ENCODE measurements around the gene TUBB4B. TPM values are rescaled to one million over a fixed set of nuclear protein-coding genes. Genes with fewer than 3 reads are reported as not detected.

TUBB4B gene
- total RNA-seq, 1 donor from 2014 or later = 192 TPM

DNA sequence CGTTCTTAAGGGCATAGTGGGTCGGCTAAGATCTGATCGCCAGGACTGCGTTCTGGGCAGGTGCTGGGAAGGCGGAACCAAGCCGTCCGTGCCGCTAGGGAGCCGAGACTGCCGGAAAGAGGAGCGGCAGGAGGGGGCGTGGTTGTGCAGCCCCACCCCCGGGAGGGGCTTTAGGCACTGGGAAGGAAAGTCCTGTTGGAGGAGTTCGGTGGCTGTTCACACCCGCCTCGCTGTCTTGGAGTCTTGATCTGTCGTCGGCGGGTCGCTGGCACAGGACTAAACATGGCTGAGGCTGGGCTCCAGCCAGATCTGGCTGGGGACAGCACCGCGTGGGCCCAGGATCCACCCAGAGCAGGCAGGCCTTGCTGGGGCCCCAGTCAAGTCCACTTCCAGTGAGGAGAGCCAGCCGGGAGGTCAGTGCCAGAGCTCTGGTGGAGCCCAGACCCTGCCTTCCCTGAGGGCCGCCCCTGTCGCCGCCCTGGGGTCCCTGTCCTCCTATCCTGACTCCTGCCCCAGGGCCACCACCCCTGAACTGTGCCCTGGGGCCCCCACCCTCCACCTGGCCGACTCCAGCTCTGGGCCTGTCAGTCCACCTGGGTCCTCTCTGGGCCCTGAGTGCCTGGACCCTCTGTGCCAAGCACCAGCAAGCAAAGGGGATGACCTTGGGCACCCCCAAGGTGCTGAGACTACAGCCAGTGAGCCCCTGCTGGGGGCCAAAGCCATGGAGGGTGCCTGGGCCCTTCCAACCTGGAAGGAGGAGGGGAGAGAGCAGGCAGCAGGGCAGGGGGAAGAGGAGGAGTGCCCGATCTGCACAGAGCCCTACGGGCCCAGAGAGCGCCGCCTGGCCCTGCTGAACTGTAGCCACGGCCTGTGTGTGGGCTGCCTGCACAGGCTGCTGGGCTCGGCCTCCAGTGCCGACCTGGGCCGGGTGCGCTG is 23.5 kb upstream of the TUBB4B start:
- H3K4me3 Mint-ChIP-seq (ENCODE audit: unreplicated experiment) = no peak overlapping the region
- H3K4me1 Mint-ChIP-seq (ENCODE audit: low read depth, unreplicated experiment) = peaks cover 4% of the 10 kb centered on the region
- no peak for DNase-seq
- peaks cover 8% of the 10 kb centered on the region for H3K9me3 Mint-ChIP-seq (ENCODE audit: unreplicated experiment)
- no peaks in the 10 kb centered on the region for H3K36me3 Mint-ChIP-seq (ENCODE audit: unreplicated experiment)
- peaks cover 7% of the 10 kb centered on the region for H3K27me3 Mint-ChIP-seq (ENCODE audit: unreplicated experiment)
- H3K27ac Mint-ChIP-seq (ENCODE audit: unreplicated experiment) = no peak overlapping the region
- TF ChIP-seq, protein P1, sequence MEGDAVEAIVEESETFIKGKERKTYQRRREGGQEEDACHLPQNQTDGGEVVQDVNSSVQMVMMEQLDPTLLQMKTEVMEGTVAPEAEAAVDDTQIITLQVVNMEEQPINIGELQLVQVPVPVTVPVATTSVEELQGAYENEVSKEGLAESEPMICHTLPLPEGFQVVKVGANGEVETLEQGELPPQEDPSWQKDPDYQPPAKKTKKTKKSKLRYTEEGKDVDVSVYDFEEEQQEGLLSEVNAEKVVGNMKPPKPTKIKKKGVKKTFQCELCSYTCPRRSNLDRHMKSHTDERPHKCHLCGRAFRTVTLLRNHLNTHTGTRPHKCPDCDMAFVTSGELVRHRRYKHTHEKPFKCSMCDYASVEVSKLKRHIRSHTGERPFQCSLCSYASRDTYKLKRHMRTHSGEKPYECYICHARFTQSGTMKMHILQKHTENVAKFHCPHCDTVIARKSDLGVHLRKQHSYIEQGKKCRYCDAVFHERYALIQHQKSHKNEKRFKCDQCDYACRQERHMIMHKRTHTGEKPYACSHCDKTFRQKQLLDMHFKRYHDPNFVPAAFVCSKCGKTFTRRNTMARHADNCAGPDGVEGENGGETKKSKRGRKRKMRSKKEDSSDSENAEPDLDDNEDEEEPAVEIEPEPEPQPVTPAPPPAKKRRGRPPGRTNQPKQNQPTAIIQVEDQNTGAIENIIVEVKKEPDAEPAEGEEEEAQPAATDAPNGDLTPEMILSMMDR (IDR thresholded peaks at IDR 0.05; ENCODE audit: partially characterized antibody, unreplicated experiment) = no peak

DNA sequence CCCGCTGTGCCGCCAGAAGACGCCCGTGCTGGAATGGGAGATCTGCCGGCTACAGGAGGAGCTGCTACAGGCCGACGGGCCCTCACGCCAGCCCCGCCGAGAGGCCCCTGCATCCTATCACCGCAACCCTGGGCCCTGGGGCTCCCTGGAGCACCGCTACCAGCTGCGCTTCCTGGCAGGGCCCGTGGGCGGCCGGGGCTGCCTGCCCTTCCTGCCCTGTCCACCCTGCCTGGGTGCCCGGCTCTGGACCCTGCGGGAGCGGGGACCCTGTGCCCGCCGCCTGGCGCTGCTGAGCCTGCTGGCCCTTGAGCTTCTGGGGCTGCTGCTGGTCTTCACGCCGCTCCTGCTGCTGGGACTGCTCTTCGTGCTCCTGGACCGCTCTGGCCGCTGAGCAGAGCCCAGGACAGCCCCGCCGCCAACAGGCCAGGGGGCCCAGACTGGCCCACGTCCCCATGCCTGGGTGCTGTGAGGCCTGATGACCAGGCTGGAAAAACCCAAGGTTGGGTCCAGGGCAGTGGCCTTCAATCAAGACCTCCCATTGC is 22.8 kb upstream of the TUBB4B start:
- DNase-seq = no peak
- Mint-ChIP-seq H3K4me1 (ENCODE audit: low read depth, unreplicated experiment) (peaks cover 4% of the 10 kb centered on the region), H3K27me3 (ENCODE audit: unreplicated experiment) (peaks cover 3% of the 10 kb centered on the region), H3K36me3 (ENCODE audit: unreplicated experiment) (no peaks in the 10 kb centered on the region), H3K9me3 (ENCODE audit: unreplicated experiment) (peaks cover 6% of the 10 kb centered on the region), H3K4me3 (ENCODE audit: unreplicated experiment) (no peak overlapping the region), H3K27ac (ENCODE audit: unreplicated experiment) (peak overlapping the region; percentile 22)
- TF ChIP-seq, protein P1 (IDR thresholded peaks at IDR 0.05; ENCODE audit: partially characterized antibody, unreplicated experiment) = no peak

DNA sequence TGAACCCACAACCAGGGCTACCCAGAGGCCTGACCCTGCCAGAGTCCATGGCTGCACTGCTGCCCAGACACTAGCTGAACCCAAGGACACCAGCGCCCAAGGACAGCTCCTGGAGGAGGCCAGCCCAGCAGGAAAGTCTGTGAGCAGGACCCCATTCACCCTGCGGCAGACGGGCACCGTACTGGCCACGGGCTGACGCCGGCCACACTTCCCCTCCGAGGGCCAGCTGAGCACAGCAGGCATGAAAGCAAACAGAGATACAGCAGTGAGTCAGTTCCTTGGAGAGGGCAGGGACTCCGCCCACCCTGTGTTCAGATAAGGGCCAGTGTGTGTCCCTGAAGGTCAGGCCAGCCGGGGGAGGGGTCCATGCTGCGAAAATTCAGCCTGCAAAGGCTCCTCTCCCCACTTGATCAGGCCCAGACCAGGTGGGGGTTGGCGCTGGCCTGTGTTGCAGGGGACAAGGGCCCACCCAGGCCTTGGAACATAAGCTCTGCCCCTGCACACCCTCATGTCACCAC is 22.3 kb upstream of the TUBB4B start:
- H3K36me3 Mint-ChIP-seq (ENCODE audit: unreplicated experiment) = no peaks in the 10 kb centered on the region
- TF ChIP-seq, protein P1 (IDR thresholded peaks at IDR 0.05; ENCODE audit: partially characterized antibody, unreplicated experiment) = no peak
- no peak overlapping the region for H3K4me3 Mint-ChIP-seq (ENCODE audit: unreplicated experiment)
- peaks cover 4% of the 10 kb centered on the region for H3K4me1 Mint-ChIP-seq (ENCODE audit: low read depth, unreplicated experiment)
- H3K27ac Mint-ChIP-seq (ENCODE audit: unreplicated experiment) = peak overlapping the region; percentile 22
- DNase-seq = peak; percentile 59
- peaks cover 6% of the 10 kb centered on the region for H3K9me3 Mint-ChIP-seq (ENCODE audit: unreplicated experiment)
- H3K27me3 Mint-ChIP-seq (ENCODE audit: unreplicated experiment) = peaks cover 3% of the 10 kb centered on the region

DNA sequence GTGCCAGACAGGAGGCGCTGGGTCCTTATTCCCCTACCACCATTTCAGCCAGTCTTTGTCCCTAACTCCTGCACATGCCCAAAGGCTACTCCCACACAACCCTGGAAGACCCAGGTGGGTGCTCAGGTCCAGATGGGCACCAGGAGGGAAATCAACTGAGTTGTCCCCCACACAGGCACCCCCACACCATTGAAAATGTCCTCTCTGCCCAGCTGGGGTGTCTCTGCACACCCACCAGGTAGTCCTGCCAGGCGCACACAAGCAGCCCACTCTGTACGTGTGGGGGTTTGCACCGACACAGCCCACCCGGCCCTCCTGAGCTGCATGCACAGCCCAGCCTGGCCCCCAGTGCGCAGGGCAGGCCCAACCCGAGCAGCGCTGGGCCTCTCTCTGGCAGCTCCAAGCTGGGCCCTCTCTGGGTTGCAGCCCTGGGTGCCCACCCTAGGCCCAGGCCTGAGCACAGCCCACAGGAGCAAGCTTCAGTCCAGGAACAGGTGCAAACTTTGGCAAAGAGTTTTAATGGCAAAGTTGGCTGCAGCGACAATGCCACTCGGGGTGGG is 21.2 kb upstream of the TUBB4B start:
- no peak for DNase-seq
- TF ChIP-seq, protein P1 (IDR thresholded peaks at IDR 0.05; ENCODE audit: partially characterized antibody, unreplicated experiment) = no peak
- no peak overlapping the region for H3K27ac Mint-ChIP-seq (ENCODE audit: unreplicated experiment)
- H3K27me3 Mint-ChIP-seq (ENCODE audit: unreplicated experiment) = peaks cover 3% of the 10 kb centered on the region
- peak overlapping the region; percentile 55 for H3K4me3 Mint-ChIP-seq (ENCODE audit: unreplicated experiment)
- H3K36me3 Mint-ChIP-seq (ENCODE audit: unreplicated experiment) = no peaks in the 10 kb centered on the region
- H3K4me1 Mint-ChIP-seq (ENCODE audit: low read depth, unreplicated experiment) = peaks cover 4% of the 10 kb centered on the region
- peaks cover 6% of the 10 kb centered on the region for H3K9me3 Mint-ChIP-seq (ENCODE audit: unreplicated experiment)

Data from glutamatergic neuron (in vitro differentiated cells).